Measurements from ENCODE around the gene MAPK1. TPM values are rescaled to one million over a fixed set of nuclear protein-coding genes. Genes with fewer than 3 reads are reported as not detected.

The MAPK1 gene
- total RNA-seq, 1 donor from 2014 or later = 149 TPM

- Mint-ChIP-seq H3K27me3 (no peaks in the 10 kb centered on the region), H3K36me3 (ENCODE audit: low read depth) (peaks cover 93% of the 10 kb centered on the region), H3K27ac (no peak overlapping the region), H3K9me3 (no peaks in the 10 kb centered on the region), H3K4me3 (no peak overlapping the region), H3K4me1 (no peaks in the 10 kb centered on the region)
- no peak for TF ChIP-seq CTCF (IDR thresholded peaks at IDR 0.05)
- ChIA-PET POLR2A (no interaction called here), CTCF (no interaction called here)
- intact Hi-C loops (cut with micrococcal nuclease) = loop anchor here (10.0 kb wide), 1 partner anchor 51 kb away; no protein-coding TSS in a partner anchor
- ATAC-seq (ENCODE audit: low read depth) (no peak), DNase-seq (no peak)
Observed at GRCh38 chr22:21765909-21766529, 101.4 kb downstream of the MAPK1 start.

- H3K9me3 Mint-ChIP-seq = no peaks in the 10 kb centered on the region
- POLR2A ChIA-PET = no interaction called here
- H3K27me3 Mint-ChIP-seq = no peaks in the 10 kb centered on the region
- no peaks in the 10 kb centered on the region for H3K4me1 Mint-ChIP-seq
- no peak for TF ChIP-seq CTCF (IDR thresholded peaks at IDR 0.05)
- H3K4me3 Mint-ChIP-seq = no peak overlapping the region
- no peak for ATAC-seq (ENCODE audit: low read depth)
- peaks cover 91% of the 10 kb centered on the region for H3K36me3 Mint-ChIP-seq (ENCODE audit: low read depth)
- DNase-seq = no peak
- CTCF ChIA-PET = no interaction called here
- no peak overlapping the region for H3K27ac Mint-ChIP-seq
- intact Hi-C loops (cut with micrococcal nuclease) = loop anchor here (10.0 kb wide), 1 partner anchor 49 kb away; no protein-coding TSS in a partner anchor
Observed at GRCh38 chr22:21764038-21764804, 103.2 kb downstream of the MAPK1 start.

- Mint-ChIP-seq H3K4me3 (no peak overlapping the region), H3K4me1 (no peaks in the 10 kb centered on the region), H3K36me3 (ENCODE audit: low read depth) (peaks cover 92% of the 10 kb centered on the region), H3K9me3 (no peaks in the 10 kb centered on the region), H3K27me3 (no peaks in the 10 kb centered on the region), H3K27ac (no peak overlapping the region)
- DNase-seq = no peak
- no peak for ATAC-seq (ENCODE audit: low read depth)
- ChIA-PET CTCF (no interaction called here), POLR2A (no interaction called here)
- no peak for TF ChIP-seq CTCF (IDR thresholded peaks at IDR 0.05)
- intact Hi-C loops (cut with micrococcal nuclease) = loop anchor here (10.0 kb wide), 1 partner anchor 48 kb away; no protein-coding TSS in a partner anchor
Observed at GRCh38 chr22:21762712-21763581, 104.5 kb downstream of the MAPK1 start.

GRCh38 chr22:21761994-21762680 lies 105.3 kb downstream of the MAPK1 start:
- DNase-seq (no peak), ATAC-seq (ENCODE audit: low read depth) (no peak)
- intact Hi-C loops (cut with micrococcal nuclease) = loop anchor here (10.0 kb wide), 1 partner anchor 47 kb away; no protein-coding TSS in a partner anchor
- H3K27me3 Mint-ChIP-seq = no peaks in the 10 kb centered on the region
- CTCF ChIA-PET = no interaction called here
- no peak overlapping the region for H3K4me3 Mint-ChIP-seq
- peaks cover 92% of the 10 kb centered on the region for H3K36me3 Mint-ChIP-seq (ENCODE audit: low read depth)
- no peak overlapping the region for H3K27ac Mint-ChIP-seq
- TF ChIP-seq CTCF (IDR thresholded peaks at IDR 0.05) = no peak
- H3K4me1 Mint-ChIP-seq = no peaks in the 10 kb centered on the region
- H3K9me3 Mint-ChIP-seq = no peaks in the 10 kb centered on the region
- POLR2A ChIA-PET = no interaction called here
